Neural cell (in vitro differentiated cells): ENCODE measurements around the gene FBXO42. TPM values are rescaled to one million over a fixed set of nuclear protein-coding genes. Genes with fewer than 3 reads are reported as not detected.

Experiments used
- H2AFZ ChIP-seq: fragments of 200-600, 300-800 bp; sonication (generic), shearing (Covaris generic); 2 replicates; pipeline ENCODE4 v1.6.0; 2014; ENCODE audit warnings: low read depth, mild to moderate bottlenecking, antibody characterized with exemption, low read length, moderate library complexity
- H3F3A ChIP-seq: fragments of 200-600 bp; shearing (Covaris generic); 2 replicates; pipeline ENCODE4 v1.6.1; 2016; ENCODE audit warnings: mild to moderate bottlenecking, moderate library complexity, mixed read lengths, antibody characterized with exemption, low read length; ENCODE audit not compliant: insufficient read depth, poor library complexity, severe bottlenecking
- H3K27ac ChIP-seq: fragments of 200-600, 300-800 bp; sonication (generic), shearing (Covaris generic); 2 replicates; pipeline ENCODE4 v1.5.1; 2014; ENCODE audit warnings: mild to moderate bottlenecking, low read length, moderate library complexity
- H3K27me3 ChIP-seq: fragments of 300-800, 200-600 bp; sonication (generic), shearing (Covaris generic); 2 replicates; pipeline ENCODE4 v1.6.0; 2014; ENCODE audit warnings: mild to moderate bottlenecking, low read depth, low read length, moderate library complexity; ENCODE audit not compliant: insufficient read depth
- H3K36me3 ChIP-seq: fragments of 300-800, 200-600 bp; sonication (generic), shearing (Covaris generic); 2 replicates; pipeline ENCODE4 v1.5.1; 2014; ENCODE audit warnings: mild to moderate bottlenecking, antibody characterized with exemption, low read length, moderate library complexity; ENCODE audit not compliant: insufficient read depth
- H3K4me2 ChIP-seq: fragments of 300-800, 200-600 bp; sonication (generic), shearing (Covaris generic); 2 replicates; pipeline ENCODE4 v1.6.0; 2014; ENCODE audit warnings: mild to moderate bottlenecking, low read length
- H3K4me3 ChIP-seq: fragments of 300-800, 200-600 bp; sonication (generic), shearing (Covaris generic); 2 replicates; pipeline ENCODE4 v1.5.1; 2014; ENCODE audit warnings: mild to moderate bottlenecking, low read length, moderate library complexity
- H3K79me2 ChIP-seq: fragments of 200-600 bp; shearing (Covaris generic); replicated peaks from 2 replicates; pipeline ENCODE4 v1.6.0; 2014; ENCODE audit warnings: mild to moderate bottlenecking, low read length, moderate library complexity; ENCODE audit not compliant: insufficient read depth
- H3K9ac ChIP-seq: fragments of 300-800, 200-600 bp; sonication (generic), shearing (Covaris generic); 2 replicates; pipeline ENCODE4 v1.6.1; 2016; ENCODE audit warnings: mild to moderate bottlenecking, low read length, mixed read lengths
- H3K9me2 ChIP-seq: fragments of 200-600 bp; shearing (Covaris generic); 2 replicates; pipeline ENCODE4 v1.6.1; 2016; ENCODE audit warnings: mild to moderate bottlenecking, low read length, mixed read lengths; ENCODE audit not compliant: insufficient read depth
- H3K9me3 ChIP-seq: fragments of 200-600, 300-800 bp; sonication (generic), shearing (Covaris generic); 2 replicates; pipeline ENCODE4 v1.6.1; 2016; ENCODE audit warnings: mild to moderate bottlenecking, mixed run types, low read length, moderate library complexity, mixed read lengths
- H4K20me1 ChIP-seq: fragments of 200-600 bp; shearing (Covaris generic); 2 replicates; pipeline ENCODE4 v1.6.1; 2016; ENCODE audit warnings: mild to moderate bottlenecking, mixed run types; ENCODE audit not compliant: insufficient read depth
- EP300 ChIP-seq: fragments of 450-650 bp; conservative IDR thresholded peaks from 2 replicates; pipeline ENCODE4 v1.6.1; 2014; ENCODE audit warnings: antibody characterized with exemption, mild to moderate bottlenecking, moderate library complexity; ENCODE audit not compliant: poor library complexity, severe bottlenecking
- EZH2 ChIP-seq: fragments of 200-600, 300-800 bp; shearing (Covaris generic), sonication (generic); IDR thresholded peaks from 2 replicates; pipeline ENCODE4 v1.6.1; 2014; ENCODE audit warnings: antibody characterized with exemption, low read length, borderline replicate concordance, mild to moderate bottlenecking; ENCODE audit not compliant: insufficient read depth, poor library complexity, severe bottlenecking
- MXI1 ChIP-seq: fragments of 450-650 bp; conservative IDR thresholded peaks from 2 replicates; pipeline ENCODE4 v1.6.1; 2014; ENCODE audit warnings: antibody characterized with exemption, mild to moderate bottlenecking; ENCODE audit not compliant: poor library complexity, severe bottlenecking
- POLR2AphosphoS5 ChIP-seq: IDR thresholded peaks from 2 replicates; pipeline ENCODE4 v1.6.1; 2012
- RAD21 ChIP-seq: fragments of 450-650 bp; conservative IDR thresholded peaks from 2 replicates; pipeline ENCODE4 v1.6.1; 2014; ENCODE audit warnings: antibody characterized with exemption, mild to moderate bottlenecking, moderate library complexity
- SMC3 ChIP-seq: fragments of 450-650 bp; conservative IDR thresholded peaks from 2 replicates; pipeline ENCODE4 v1.6.1; 2014; ENCODE audit warnings: antibody characterized with exemption, mild to moderate bottlenecking, moderate library complexity; ENCODE audit not compliant: poor library complexity
- TAF1 ChIP-seq: IDR thresholded peaks from 2 replicates; pipeline ENCODE4 v1.6.1; 2012; ENCODE audit warnings: low read depth
- polyA plus RNA-seq: library from polyadenylated mRNA; depleted of rRNA; stranded (reverse); fragments of >200 nt; gene quantifications from 2 replicates; pipeline ENCODE4 v1.2.3, GENCODE V29; 2014
- TF ChIP-seq, protein P1 (sequence below): fragments of 450-650 bp; IDR thresholded peaks from 2 replicates; pipeline ENCODE4 v1.5.1; 2014; ENCODE audit warnings: antibody characterized with exemption, mild to moderate bottlenecking, moderate library complexity; ENCODE audit not compliant: poor library complexity, severe bottlenecking
- TF ChIP-seq, protein P2 (sequence below): IDR thresholded peaks from 2 replicates; pipeline ENCODE4 v1.6.1; 2012; ENCODE audit warnings: borderline replicate concordance

The FBXO42 gene
- polyA plus RNA-seq, 1 donor from 2014 or later: 30.1 TPM

DNA sequence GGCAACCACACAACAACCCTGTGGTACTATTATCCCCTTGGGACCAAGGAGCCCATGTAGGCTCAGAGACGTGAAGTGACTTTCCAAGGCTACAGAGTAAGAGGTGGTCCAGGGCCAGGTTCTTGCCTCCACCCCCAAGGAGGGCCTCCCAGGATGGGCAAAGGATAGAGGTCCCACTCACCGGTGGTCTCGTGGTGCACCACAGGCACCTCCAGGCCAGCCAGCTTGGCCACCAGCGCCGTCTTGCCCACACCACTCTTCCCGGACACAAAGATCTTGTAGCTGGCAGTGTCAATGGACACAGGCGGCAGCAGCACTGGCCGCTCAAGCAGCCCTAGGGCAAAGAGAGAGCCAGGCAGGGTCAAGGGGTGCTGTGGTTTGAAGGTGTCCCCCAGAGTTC lies 118.8 kb downstream of the FBXO42 start:
- no peak for TF ChIP-seq EP300
- TF ChIP-seq TAF1: no peak
- Histone ChIP-seq H3K36me3 (no peaks in the 10 kb centered on the region), H3K27ac (no peak overlapping the region), H3K27me3 (peaks cover 4% of the 10 kb centered on the region), H3K4me2 (no peak overlapping the region), H2AFZ (no peak overlapping the region), H3F3A (no peaks in the 10 kb centered on the region), H3K9me2 (no peaks in the 10 kb centered on the region), H3K79me2 (no peaks in the 10 kb centered on the region), H4K20me1 (no peaks in the 10 kb centered on the region), H3K9ac (no peak overlapping the region), H3K9me3 (no peaks in the 10 kb centered on the region), H3K4me3 (no peak overlapping the region)

DNA sequence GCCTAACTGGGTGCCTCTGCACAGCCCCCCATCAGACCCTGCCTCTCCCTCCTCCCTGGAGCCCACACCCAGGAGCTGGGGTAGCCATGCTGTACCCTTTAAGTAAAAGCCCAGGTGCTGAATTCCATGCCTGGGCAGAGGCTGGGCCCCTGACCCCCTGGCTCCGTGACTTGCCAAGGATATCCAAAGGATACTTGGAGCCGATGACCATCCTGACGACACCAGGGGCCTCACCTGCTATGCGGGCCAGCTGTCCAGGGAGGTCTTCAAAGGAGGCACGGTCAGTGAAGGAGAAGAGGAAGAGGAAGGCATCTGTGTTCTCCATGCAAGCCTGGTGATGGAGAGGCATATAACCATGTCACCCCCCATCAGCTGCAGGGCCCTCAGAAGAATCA lies 120.0 kb downstream of the FBXO42 start:
- TF ChIP-seq MXI1 (no peak), EP300 (no peak), SMC3 (no peak), EZH2 (no peak)
- H3K36me3 ChIP-seq: no peaks in the 10 kb centered on the region
- H4K20me1 ChIP-seq: no peaks in the 10 kb centered on the region
- no peak overlapping the region for H3K4me3 ChIP-seq
- H3K9ac ChIP-seq: no peak overlapping the region
- H3K79me2 ChIP-seq: no peaks in the 10 kb centered on the region
- peaks cover 15% of the 10 kb centered on the region for H3K27me3 ChIP-seq
- H2AFZ ChIP-seq: no peak overlapping the region
- no peak overlapping the region for H3K27ac ChIP-seq
- H3F3A ChIP-seq: no peaks in the 10 kb centered on the region
- H3K4me2 ChIP-seq: no peak overlapping the region
- H3K9me2 ChIP-seq: no peaks in the 10 kb centered on the region
- H3K9me3 ChIP-seq: peaks cover 1% of the 10 kb centered on the region

DNA sequence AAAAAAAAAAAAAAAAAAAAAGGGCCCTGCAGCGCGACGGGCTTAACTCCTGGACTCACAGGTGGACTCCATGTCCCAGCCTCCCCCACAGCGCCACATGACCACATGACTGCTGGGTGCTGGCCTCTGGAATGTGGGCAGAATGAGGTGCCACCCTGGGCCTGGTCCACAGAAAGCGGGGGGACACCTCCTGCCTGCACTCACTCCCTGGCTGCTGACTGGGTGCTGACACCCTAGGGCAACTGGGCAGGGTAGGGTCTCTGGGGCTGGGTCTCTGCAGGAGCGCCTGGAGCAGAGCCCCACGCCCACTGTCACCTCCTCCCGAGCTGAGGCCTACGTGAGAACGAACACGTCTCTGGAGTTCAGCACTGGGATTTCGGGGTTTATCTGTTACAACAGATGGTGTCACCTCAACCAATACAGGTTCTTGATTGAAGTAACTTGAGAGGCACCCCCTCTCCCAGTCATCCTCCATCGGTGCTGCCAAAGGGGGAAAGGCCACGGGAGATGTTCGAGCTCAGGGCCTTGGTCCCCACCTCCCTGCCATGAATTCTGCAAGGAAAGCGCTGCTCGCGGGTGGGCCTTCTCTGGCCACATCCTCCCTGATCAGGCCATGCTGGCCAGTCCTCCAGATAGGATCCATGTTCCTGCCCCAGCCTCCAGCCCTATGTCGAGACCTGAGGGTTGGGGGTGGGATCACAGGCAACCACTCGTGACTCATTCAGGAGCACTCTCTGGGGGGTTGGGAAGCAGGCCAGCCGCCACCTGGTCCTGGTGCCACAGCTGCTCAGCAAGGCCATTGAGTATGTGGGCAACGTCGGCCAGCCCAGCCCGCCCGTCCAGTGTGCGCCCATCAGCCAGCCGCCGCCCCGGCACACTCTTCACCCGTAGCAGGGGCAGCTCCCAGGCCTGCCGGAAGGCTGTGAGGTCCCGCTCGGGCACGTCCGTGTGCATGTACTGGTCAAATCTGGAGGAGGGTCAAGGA lies 120.7 kb downstream of the FBXO42 start:
- no peaks in the 10 kb centered on the region for H3K9me2 ChIP-seq
- H3K4me2 ChIP-seq: no peak overlapping the region
- H3K9me3 ChIP-seq: peaks cover 6% of the 10 kb centered on the region
- H3K27me3 ChIP-seq: peaks cover 22% of the 10 kb centered on the region
- no peak overlapping the region for H2AFZ ChIP-seq
- no peak overlapping the region for H3K4me3 ChIP-seq
- no peaks in the 10 kb centered on the region for H4K20me1 ChIP-seq
- H3K27ac ChIP-seq: no peak overlapping the region
- no peaks in the 10 kb centered on the region for H3K36me3 ChIP-seq
- H3K9ac ChIP-seq: no peak overlapping the region
- H3K79me2 ChIP-seq: no peaks in the 10 kb centered on the region
- H3F3A ChIP-seq: no peaks in the 10 kb centered on the region
- TF ChIP-seq MXI1: no peak
- TF ChIP-seq POLR2AphosphoS5: no peak
- no peak for TF ChIP-seq SMC3
- TF ChIP-seq, protein P1, sequence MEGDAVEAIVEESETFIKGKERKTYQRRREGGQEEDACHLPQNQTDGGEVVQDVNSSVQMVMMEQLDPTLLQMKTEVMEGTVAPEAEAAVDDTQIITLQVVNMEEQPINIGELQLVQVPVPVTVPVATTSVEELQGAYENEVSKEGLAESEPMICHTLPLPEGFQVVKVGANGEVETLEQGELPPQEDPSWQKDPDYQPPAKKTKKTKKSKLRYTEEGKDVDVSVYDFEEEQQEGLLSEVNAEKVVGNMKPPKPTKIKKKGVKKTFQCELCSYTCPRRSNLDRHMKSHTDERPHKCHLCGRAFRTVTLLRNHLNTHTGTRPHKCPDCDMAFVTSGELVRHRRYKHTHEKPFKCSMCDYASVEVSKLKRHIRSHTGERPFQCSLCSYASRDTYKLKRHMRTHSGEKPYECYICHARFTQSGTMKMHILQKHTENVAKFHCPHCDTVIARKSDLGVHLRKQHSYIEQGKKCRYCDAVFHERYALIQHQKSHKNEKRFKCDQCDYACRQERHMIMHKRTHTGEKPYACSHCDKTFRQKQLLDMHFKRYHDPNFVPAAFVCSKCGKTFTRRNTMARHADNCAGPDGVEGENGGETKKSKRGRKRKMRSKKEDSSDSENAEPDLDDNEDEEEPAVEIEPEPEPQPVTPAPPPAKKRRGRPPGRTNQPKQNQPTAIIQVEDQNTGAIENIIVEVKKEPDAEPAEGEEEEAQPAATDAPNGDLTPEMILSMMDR: no peak
- no peak for TF ChIP-seq EZH2
- no peak for TF ChIP-seq EP300
- no peak for TF ChIP-seq TAF1
- TF ChIP-seq, protein P2, sequence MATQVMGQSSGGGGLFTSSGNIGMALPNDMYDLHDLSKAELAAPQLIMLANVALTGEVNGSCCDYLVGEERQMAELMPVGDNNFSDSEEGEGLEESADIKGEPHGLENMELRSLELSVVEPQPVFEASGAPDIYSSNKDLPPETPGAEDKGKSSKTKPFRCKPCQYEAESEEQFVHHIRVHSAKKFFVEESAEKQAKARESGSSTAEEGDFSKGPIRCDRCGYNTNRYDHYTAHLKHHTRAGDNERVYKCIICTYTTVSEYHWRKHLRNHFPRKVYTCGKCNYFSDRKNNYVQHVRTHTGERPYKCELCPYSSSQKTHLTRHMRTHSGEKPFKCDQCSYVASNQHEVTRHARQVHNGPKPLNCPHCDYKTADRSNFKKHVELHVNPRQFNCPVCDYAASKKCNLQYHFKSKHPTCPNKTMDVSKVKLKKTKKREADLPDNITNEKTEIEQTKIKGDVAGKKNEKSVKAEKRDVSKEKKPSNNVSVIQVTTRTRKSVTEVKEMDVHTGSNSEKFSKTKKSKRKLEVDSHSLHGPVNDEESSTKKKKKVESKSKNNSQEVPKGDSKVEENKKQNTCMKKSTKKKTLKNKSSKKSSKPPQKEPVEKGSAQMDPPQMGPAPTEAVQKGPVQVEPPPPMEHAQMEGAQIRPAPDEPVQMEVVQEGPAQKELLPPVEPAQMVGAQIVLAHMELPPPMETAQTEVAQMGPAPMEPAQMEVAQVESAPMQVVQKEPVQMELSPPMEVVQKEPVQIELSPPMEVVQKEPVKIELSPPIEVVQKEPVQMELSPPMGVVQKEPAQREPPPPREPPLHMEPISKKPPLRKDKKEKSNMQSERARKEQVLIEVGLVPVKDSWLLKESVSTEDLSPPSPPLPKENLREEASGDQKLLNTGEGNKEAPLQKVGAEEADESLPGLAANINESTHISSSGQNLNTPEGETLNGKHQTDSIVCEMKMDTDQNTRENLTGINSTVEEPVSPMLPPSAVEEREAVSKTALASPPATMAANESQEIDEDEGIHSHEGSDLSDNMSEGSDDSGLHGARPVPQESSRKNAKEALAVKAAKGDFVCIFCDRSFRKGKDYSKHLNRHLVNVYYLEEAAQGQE: no peak
- no peak for TF ChIP-seq RAD21
